ENCODE measurements around the gene CASP2.
A peak's percentile ranks its signal among the peaks of the same experiment; 100 is the strongest.

Gene CASP2

DNA sequence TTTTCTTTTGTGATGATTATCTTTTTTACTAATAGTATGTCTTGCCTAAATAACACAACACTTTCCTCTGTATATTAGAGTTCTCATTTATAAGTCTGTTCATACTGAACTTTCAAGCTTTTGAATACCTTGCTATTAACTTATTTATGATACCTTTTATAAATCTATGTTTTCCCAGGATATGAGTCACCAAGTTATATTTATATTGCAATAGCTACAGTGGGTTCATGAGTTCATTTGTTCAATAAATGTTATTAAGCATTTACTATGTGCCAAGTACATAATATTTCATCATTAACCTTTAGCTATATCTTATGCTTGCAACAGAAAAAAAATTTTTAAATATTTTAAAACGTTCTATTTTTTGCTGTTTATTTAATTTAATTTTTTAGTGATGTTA lies 46.1 kb downstream of the CASP2 start:
- no peak overlapping the region for H3K4me3 ChIP-seq (ENCODE audit: low read depth, low read length)
- DNase-seq (ENCODE audit: low read depth) = no peak
- in situ Hi-C loops (cut with HindIII; ENCODE audit: low sequenced_read_pairs) = no loop called here
- TF ChIP-seq, protein P1, sequence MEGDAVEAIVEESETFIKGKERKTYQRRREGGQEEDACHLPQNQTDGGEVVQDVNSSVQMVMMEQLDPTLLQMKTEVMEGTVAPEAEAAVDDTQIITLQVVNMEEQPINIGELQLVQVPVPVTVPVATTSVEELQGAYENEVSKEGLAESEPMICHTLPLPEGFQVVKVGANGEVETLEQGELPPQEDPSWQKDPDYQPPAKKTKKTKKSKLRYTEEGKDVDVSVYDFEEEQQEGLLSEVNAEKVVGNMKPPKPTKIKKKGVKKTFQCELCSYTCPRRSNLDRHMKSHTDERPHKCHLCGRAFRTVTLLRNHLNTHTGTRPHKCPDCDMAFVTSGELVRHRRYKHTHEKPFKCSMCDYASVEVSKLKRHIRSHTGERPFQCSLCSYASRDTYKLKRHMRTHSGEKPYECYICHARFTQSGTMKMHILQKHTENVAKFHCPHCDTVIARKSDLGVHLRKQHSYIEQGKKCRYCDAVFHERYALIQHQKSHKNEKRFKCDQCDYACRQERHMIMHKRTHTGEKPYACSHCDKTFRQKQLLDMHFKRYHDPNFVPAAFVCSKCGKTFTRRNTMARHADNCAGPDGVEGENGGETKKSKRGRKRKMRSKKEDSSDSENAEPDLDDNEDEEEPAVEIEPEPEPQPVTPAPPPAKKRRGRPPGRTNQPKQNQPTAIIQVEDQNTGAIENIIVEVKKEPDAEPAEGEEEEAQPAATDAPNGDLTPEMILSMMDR (IDR thresholded peaks at IDR 0.05; ENCODE audit: low read depth, low read length, missing control alignments) = no peak

DNA sequence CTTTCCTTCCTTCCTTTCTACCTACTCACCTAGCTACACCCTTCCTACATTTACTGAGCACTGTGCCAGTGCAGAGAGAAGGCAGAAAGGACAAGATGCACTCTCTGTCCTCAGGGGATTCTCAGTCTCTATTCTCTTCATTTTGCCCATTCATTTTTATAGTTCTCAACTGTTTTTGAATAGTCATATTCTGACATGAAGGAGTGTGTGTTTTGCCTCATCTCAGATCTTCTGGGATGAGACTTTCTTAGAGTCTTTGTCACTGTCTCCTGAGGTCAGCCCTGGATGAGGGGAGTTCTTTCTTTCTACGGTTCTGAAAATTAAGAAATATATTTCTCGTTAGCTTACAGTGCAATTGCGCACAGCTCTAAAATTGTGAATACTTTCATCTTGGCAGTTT lies 49.1 kb downstream of the CASP2 start:
- in situ Hi-C loops (cut with HindIII; ENCODE audit: low sequenced_read_pairs) = no loop called here
- TF ChIP-seq, protein P1 (IDR thresholded peaks at IDR 0.05; ENCODE audit: low read depth, low read length, missing control alignments) = no peak
- DNase-seq (ENCODE audit: low read depth) = no peak
- H3K4me3 ChIP-seq (ENCODE audit: low read depth, low read length) = no peak overlapping the region

GRCh38 chr7:143341842-143342241 lies 53.7 kb downstream of the CASP2 start:
- H3K4me3 ChIP-seq (ENCODE audit: low read depth, low read length) = no peak overlapping the region
- DNase-seq (ENCODE audit: low read depth) = no peak
- TF ChIP-seq, protein P1 (IDR thresholded peaks at IDR 0.05; ENCODE audit: low read depth, low read length, missing control alignments) = no peak
- in situ Hi-C loops (cut with HindIII; ENCODE audit: low sequenced_read_pairs) = no loop called here

DNA sequence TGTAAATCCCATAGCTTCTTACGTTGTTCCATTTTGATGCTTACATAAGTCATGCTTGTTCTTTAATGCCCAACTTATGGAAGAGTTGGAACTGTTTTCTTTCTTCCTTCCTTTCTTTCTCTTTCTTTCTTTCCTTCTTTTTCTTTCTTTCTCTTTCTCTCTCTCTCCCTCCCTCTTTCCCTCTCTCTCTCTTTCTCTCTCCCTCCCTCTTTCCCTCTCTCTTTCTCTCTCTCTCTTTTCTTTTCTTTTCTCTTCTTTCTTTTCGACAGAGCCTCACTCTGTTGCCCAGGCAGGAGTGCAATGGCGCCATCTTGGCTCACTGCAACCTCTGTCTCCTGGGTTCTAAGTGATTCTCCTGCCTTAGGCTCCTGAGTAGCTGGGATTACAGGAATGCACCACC lies 55.4 kb downstream of the CASP2 start:
- TF ChIP-seq, protein P1 (IDR thresholded peaks at IDR 0.05; ENCODE audit: low read depth, low read length, missing control alignments) = no peak
- in situ Hi-C loops (cut with HindIII; ENCODE audit: low sequenced_read_pairs) = no loop called here
- H3K4me3 ChIP-seq (ENCODE audit: low read depth, low read length) = no peak overlapping the region
- no peak for DNase-seq (ENCODE audit: low read depth)

- peak overlapping the region; percentile 13 for H3K4me3 ChIP-seq (ENCODE audit: low read depth, low read length)
- in situ Hi-C loops (cut with HindIII; ENCODE audit: low sequenced_read_pairs) = no loop called here
- TF ChIP-seq, protein P1 (IDR thresholded peaks at IDR 0.05; ENCODE audit: low read depth, low read length, missing control alignments) = peak; percentile 51
- DNase-seq (ENCODE audit: low read depth) = no peak
Observed at GRCh38 chr7:143345428-143345900, 57.3 kb downstream of the CASP2 start.

- TF ChIP-seq, protein P1 (IDR thresholded peaks at IDR 0.05; ENCODE audit: low read depth, low read length, missing control alignments) = no peak
- in situ Hi-C loops (cut with HindIII; ENCODE audit: low sequenced_read_pairs) = no loop called here
- no peak overlapping the region for H3K4me3 ChIP-seq (ENCODE audit: low read depth, low read length)
- DNase-seq (ENCODE audit: low read depth) = no peak
Observed at GRCh38 chr7:143346018-143346417, 57.9 kb downstream of the CASP2 start.

- DNase-seq (ENCODE audit: low read depth) = no peak
- H3K4me3 ChIP-seq (ENCODE audit: low read depth, low read length) = no peak overlapping the region
- in situ Hi-C loops (cut with HindIII; ENCODE audit: low sequenced_read_pairs) = no loop called here
- TF ChIP-seq, protein P1 (IDR thresholded peaks at IDR 0.05; ENCODE audit: low read depth, low read length, missing control alignments) = no peak
Observed at GRCh38 chr7:143347950-143348349, 59.8 kb downstream of the CASP2 start.
